ENCODE measurements around the gene DEAF1. TPM values are rescaled to one million over a fixed set of nuclear protein-coding genes. Genes with fewer than 3 reads are reported as not detected.
"Not testable (repeated sequence)": the region's sequence is repeated elsewhere in the genome, so short reads cannot be mapped to it uniquely, and the experiment has no call there.

The DEAF1 gene
- total RNA-seq, 4 donors from 2014 or later: 14.8 to 42.4 (median 25.2) TPM

DNA sequence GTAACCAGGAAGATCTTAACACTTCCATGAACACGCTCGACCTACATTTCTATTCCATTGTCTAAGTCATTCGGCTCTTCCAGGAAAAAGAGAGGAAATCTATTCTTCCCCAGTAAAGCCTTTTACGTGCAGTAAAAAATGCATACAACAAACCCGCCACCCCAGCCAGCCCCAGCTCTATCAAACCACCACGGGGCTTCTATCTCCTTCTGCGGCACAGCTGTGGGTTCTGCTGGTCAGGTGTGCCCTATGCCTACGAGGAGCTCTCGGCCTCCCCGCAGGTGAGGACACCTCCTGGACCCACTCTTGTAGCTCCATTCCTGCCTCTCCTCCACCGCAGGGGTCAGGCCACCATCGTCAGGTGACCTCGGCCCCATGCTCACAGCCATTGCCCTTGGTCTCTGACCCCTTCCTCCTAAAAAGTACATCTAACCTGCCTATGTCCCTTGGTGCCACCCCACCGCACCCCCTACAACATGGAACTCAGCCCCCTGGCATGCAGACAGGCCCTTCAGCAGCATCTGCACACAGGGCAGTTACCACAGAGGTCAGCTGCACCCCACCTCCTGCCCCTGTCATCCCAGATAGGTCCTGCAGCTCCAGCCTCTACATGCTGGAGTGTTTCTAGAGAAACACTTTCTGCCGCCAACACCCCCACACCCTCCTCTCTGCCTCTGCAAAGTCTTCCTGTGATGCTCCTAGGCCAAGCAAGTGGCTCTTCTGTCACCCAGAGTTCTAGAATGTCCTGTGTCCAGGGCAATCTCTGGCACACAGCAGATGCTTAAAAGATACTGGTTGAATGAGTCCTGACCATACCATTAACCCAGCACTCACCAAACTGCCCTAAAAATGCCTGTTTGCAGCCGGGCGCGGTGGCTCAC is 3.1 kb downstream of the DEAF1 start:
- Histone ChIP-seq H3K27ac (no peak overlapping the region), H3K4me3 (no peak overlapping the region), H3K27me3 (no peaks in the 10 kb centered on the region), H3K36me3 (peaks cover 0 to 11% of the 10 kb centered on the region in 2 donors), H3K4me1 (peaks cover 17 to 20% of the 10 kb centered on the region in 2 donors), H3K9me3 (no peaks in the 10 kb centered on the region)
- DNase-seq (no peak), ATAC-seq (no peak)
- in situ Hi-C loops (cut with MboI; ENCODE audit: low sequenced_read_pairs in 4 of 4) (no loop called here), intact Hi-C loops (cut with DNase I; ENCODE audit: low total_unique reads) (no loop called here)
- no peak for TF ChIP-seq POLR2A (IDR thresholded peaks at IDR 0.05)
- TF ChIP-seq, protein P1, sequence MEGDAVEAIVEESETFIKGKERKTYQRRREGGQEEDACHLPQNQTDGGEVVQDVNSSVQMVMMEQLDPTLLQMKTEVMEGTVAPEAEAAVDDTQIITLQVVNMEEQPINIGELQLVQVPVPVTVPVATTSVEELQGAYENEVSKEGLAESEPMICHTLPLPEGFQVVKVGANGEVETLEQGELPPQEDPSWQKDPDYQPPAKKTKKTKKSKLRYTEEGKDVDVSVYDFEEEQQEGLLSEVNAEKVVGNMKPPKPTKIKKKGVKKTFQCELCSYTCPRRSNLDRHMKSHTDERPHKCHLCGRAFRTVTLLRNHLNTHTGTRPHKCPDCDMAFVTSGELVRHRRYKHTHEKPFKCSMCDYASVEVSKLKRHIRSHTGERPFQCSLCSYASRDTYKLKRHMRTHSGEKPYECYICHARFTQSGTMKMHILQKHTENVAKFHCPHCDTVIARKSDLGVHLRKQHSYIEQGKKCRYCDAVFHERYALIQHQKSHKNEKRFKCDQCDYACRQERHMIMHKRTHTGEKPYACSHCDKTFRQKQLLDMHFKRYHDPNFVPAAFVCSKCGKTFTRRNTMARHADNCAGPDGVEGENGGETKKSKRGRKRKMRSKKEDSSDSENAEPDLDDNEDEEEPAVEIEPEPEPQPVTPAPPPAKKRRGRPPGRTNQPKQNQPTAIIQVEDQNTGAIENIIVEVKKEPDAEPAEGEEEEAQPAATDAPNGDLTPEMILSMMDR (IDR thresholded peaks at IDR 0.05 in 4 of 5, conservative IDR thresholded peaks at IDR 0.05 in 1 of 5): no peak

GRCh38 chr11:690738-691633 is 4.0 kb downstream of the DEAF1 start:
- H3K36me3 ChIP-seq: peaks cover 0 to 18% of the 10 kb centered on the region in 2 donors
- peaks cover 11 to 12% of the 10 kb centered on the region in 2 donors for H3K4me1 ChIP-seq
- ATAC-seq (no peak), DNase-seq (no peak)
- H3K27me3 ChIP-seq: no peaks in the 10 kb centered on the region
- H3K9me3 ChIP-seq: no peaks in the 10 kb centered on the region
- H3K27ac ChIP-seq: no peak overlapping the region
- TF ChIP-seq, protein P1 (IDR thresholded peaks at IDR 0.05 in 4 of 5, conservative IDR thresholded peaks at IDR 0.05 in 1 of 5): no peak
- TF ChIP-seq POLR2A (IDR thresholded peaks at IDR 0.05): no peak
- in situ Hi-C loops (cut with MboI; ENCODE audit: low sequenced_read_pairs in 4 of 4): no loop called here
- H3K4me3 ChIP-seq: no peak overlapping the region
- intact Hi-C loops (cut with DNase I; ENCODE audit: low total_unique reads): no loop called here

- H3K27me3 ChIP-seq; ATAC-seq; DNase-seq; in situ Hi-C loops (cut with MboI; ENCODE audit: low sequenced_read_pairs in 4 of 4); intact Hi-C loops (cut with DNase I; ENCODE audit: low total_unique reads); H3K27ac ChIP-seq; H3K9me3 ChIP-seq; H3K4me3 ChIP-seq: not testable (repeated sequence)
- Histone ChIP-seq H3K4me1 (peaks cover 11 to 12% of the 10 kb centered on the region in 2 donors), H3K36me3 (peaks cover 0 to 22% of the 10 kb centered on the region in 2 donors)
Measured at GRCh38 chr11:690244-690643, 4.8 kb downstream of the DEAF1 start.

DNA sequence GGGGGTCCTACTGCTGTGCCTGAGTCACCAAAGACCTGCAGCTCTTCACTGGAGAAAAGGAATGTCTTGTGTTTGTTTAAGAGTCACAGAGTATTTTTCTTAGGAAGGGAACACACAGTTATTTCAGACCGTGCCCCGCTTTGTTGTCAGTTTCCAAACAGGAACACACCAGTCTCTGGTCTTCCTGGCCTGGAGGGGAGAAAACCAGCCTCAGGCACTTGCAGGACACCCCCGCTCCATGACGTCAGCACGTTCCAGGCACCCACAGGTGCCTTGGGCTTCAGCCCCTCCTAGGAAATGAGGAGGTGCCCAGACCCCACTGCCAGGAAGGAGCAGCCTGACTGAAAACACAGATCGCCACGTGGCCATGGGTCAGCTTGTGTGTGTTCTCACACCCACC is 5.4 kb downstream of the DEAF1 start:
- ATAC-seq (no peak), DNase-seq (no peak)
- no peak overlapping the region for H3K27ac ChIP-seq
- intact Hi-C loops (cut with DNase I; ENCODE audit: low total_unique reads) (no loop called here), in situ Hi-C loops (cut with MboI; ENCODE audit: low sequenced_read_pairs in 4 of 4) (no loop called here)
- peaks cover 11 to 12% of the 10 kb centered on the region in 2 donors for H3K4me1 ChIP-seq
- no peaks in the 10 kb centered on the region for H3K27me3 ChIP-seq
- no peak overlapping the region for H3K4me3 ChIP-seq
- TF ChIP-seq, protein P1 (IDR thresholded peaks at IDR 0.05 in 4 of 5, conservative IDR thresholded peaks at IDR 0.05 in 1 of 5): no peak
- no peak for TF ChIP-seq POLR2A (IDR thresholded peaks at IDR 0.05)
- H3K36me3 ChIP-seq: peaks cover 0 to 27% of the 10 kb centered on the region in 2 donors
- H3K9me3 ChIP-seq: no peaks in the 10 kb centered on the region

DNA sequence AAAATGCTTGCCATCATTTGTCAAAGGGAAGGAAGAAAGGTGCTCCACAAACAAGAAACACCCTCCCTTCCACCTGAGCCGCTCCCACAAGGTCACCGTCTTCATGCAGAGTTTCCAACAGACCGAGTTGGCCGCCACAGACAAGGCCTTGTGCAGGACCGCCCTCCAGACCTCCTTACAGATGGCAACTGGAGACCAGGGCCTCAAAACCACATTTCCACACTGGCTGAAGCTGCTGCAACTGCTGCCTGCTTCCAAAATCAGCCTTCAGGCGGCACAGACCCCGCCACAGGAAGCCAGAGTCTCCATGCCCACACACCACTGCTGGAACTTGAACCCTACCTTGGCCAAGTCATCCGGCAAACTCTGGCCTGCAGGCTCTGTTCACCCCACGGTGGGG is 6.3 kb downstream of the DEAF1 start:
- ATAC-seq (no peak), DNase-seq (no peak)
- Histone ChIP-seq H3K4me1 (peaks cover 3 to 7% of the 10 kb centered on the region in 2 donors), H3K9me3 (no peaks in the 10 kb centered on the region), H3K27ac (no peak overlapping the region), H3K27me3 (no peaks in the 10 kb centered on the region), H3K4me3 (no peak overlapping the region), H3K36me3 (peaks cover 0 to 36% of the 10 kb centered on the region in 2 donors)
- intact Hi-C loops (cut with DNase I; ENCODE audit: low total_unique reads): no loop called here
- in situ Hi-C loops (cut with MboI; ENCODE audit: low sequenced_read_pairs in 4 of 4): no loop called here
- TF ChIP-seq, protein P1 (IDR thresholded peaks at IDR 0.05 in 4 of 5, conservative IDR thresholded peaks at IDR 0.05 in 1 of 5): no peak
- TF ChIP-seq POLR2A (IDR thresholded peaks at IDR 0.05): no peak

Data from gastrocnemius medialis (tissue), 4 donors.